NT2/D1 (cell line): ENCODE results near the gene ANKDD1B.

Experiments used
- YY1 ChIP-seq: IDR thresholded peaks from 2 replicates; pipeline ENCODE4 v1.6.1; 2011; ENCODE audit not compliant: insufficient read length, insufficient read depth
- ZNF274 ChIP-seq: IDR thresholded peaks from 2 replicates; pipeline ENCODE4 v1.6.1; 2011; ENCODE audit warnings: mild to moderate bottlenecking, low read depth, low read length

DNA sequence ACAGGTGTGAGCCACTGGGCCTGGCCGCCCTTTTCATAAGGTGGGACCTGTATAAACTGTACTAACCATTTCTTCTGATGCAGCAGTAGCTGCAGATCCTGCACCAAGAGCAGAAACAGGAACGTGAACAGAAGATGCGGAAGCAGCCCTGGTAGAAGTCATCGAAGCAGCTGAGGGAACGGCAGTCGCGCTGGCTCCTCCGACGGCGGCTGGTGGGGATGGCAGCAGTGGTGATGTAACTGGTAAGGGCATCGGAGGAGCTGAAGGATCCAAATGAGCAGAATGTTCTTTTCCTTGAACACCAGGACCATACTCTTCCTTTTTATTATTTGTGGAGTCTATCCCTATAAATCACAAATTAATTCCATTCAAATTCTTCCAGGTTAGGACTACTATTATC lies 73.9 kb downstream of the ANKDD1B start:
- no peak for TF ChIP-seq YY1
- no peak for TF ChIP-seq ZNF274
